ENCODE results near the gene CCL28.
"Not testable (repeated sequence)": the region's sequence is repeated elsewhere in the genome, so short reads cannot be mapped to it uniquely, and the experiment has no call there.

The CCL28 gene

GRCh38 chr5:43367909-43368669 is 44.1 kb downstream of the CCL28 start:
- TF ChIP-seq CTCF (conservative IDR thresholded peaks at IDR 0.05; ENCODE audit: low read depth, low read length), result no peak
- no peak overlapping the region for H3K4me3 ChIP-seq (ENCODE audit: low read length)
- no peak for DNase-seq (ENCODE audit: low read depth)

GRCh38 chr5:43367453-43367852 is 44.7 kb downstream of the CCL28 start:
- no peak for DNase-seq (ENCODE audit: low read depth)
- no peak for TF ChIP-seq CTCF (conservative IDR thresholded peaks at IDR 0.05; ENCODE audit: low read depth, low read length)
- no peak overlapping the region for H3K4me3 ChIP-seq (ENCODE audit: low read length)

GRCh38 chr5:43366680-43367246 is 45.4 kb downstream of the CCL28 start:
- DNase-seq (ENCODE audit: low read depth); H3K4me3 ChIP-seq (ENCODE audit: low read length): not testable (repeated sequence)

- not testable (repeated sequence) for DNase-seq (ENCODE audit: low read depth)
These were observed 47.0 kb downstream of the CCL28 start for GRCh38 chr5:43365155-43365554.

GRCh38 chr5:43363445-43364152 is 48.6 kb downstream of the CCL28 start:
- no peak overlapping the region for H3K4me3 ChIP-seq (ENCODE audit: low read length)
- DNase-seq (ENCODE audit: low read depth), result no peak
- TF ChIP-seq CTCF (conservative IDR thresholded peaks at IDR 0.05; ENCODE audit: low read depth, low read length), result no peak

More at GRCh38 chr5:43365155-43365554, 47.0 kb downstream of the CCL28 start:
- H3K4me3 ChIP-seq (ENCODE audit: low read length), result not testable (repeated sequence)

- no peak overlapping the region for H3K4me3 ChIP-seq (ENCODE audit: low read length)
- no peak for TF ChIP-seq CTCF (conservative IDR thresholded peaks at IDR 0.05; ENCODE audit: low read depth, low read length)
- DNase-seq (ENCODE audit: low read depth), result no peak
These were observed 49.3 kb downstream of the CCL28 start for GRCh38 chr5:43362725-43363435.

- no peak for DNase-seq (ENCODE audit: low read depth)
- no peak for TF ChIP-seq CTCF (conservative IDR thresholded peaks at IDR 0.05; ENCODE audit: low read depth, low read length)
- H3K4me3 ChIP-seq (ENCODE audit: low read length), result no peak overlapping the region
These were observed 53.5 kb downstream of the CCL28 start for GRCh38 chr5:43358726-43359125.

Data from retinal pigment epithelial cell (primary cell).